ENCODE results near the gene GYPC.

Gene GYPC

DNA sequence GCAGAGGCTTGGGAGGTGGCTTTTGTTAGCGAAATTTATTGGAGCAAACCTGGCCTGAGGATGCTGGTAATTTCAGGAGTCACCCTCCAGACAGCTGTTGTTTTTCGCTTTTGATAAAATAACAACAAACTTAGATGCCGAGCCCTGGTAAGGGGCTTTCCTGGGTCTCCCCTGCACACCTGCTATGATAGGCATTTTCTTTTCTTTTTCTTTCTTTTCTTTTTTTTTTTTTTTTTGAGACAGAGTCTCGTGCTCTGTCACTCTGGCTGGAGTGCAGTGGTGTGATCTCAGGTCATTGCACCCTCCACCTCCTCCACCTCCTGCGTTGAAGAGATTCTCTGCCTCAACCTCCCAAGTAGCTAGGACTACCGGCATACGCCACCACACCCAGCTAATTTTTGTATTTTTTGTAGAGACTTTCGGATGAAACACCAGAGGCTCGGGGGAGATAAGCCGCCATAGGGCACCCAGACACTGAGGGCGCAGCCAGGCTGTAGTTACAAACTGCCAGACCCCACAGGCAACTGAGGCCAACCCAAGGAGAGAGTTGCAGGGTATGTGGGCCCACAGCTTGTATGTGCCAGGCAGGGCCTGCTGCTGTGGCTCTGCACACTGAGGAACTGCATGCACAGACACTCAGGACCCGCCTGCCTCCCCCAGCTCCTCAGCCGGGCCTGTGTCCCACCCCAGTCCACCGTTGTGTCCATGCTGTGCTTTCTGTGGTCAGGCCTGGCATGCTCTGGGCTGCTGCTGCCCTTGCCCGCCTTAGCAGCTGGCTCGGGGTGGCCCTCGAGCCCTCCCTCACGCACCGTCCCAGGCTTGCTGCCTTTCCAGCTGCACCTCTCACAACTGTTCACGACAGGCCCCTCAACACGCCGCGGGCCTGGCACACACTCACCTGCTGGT lies 3.9 kb downstream of the GYPC start:
- H3K4me3 ChIP-seq (replicated peaks in 1 of 2; ENCODE audit: low read depth in 2 of 2, low read length in 2 of 2), result no peak overlapping the region
- DNase-seq (ENCODE audit: low read depth in 2 of 2), result no peak
- TF ChIP-seq, protein P1, sequence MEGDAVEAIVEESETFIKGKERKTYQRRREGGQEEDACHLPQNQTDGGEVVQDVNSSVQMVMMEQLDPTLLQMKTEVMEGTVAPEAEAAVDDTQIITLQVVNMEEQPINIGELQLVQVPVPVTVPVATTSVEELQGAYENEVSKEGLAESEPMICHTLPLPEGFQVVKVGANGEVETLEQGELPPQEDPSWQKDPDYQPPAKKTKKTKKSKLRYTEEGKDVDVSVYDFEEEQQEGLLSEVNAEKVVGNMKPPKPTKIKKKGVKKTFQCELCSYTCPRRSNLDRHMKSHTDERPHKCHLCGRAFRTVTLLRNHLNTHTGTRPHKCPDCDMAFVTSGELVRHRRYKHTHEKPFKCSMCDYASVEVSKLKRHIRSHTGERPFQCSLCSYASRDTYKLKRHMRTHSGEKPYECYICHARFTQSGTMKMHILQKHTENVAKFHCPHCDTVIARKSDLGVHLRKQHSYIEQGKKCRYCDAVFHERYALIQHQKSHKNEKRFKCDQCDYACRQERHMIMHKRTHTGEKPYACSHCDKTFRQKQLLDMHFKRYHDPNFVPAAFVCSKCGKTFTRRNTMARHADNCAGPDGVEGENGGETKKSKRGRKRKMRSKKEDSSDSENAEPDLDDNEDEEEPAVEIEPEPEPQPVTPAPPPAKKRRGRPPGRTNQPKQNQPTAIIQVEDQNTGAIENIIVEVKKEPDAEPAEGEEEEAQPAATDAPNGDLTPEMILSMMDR (IDR thresholded peaks at IDR 0.05; ENCODE audit: low read depth, low read length), result no peak

DNA sequence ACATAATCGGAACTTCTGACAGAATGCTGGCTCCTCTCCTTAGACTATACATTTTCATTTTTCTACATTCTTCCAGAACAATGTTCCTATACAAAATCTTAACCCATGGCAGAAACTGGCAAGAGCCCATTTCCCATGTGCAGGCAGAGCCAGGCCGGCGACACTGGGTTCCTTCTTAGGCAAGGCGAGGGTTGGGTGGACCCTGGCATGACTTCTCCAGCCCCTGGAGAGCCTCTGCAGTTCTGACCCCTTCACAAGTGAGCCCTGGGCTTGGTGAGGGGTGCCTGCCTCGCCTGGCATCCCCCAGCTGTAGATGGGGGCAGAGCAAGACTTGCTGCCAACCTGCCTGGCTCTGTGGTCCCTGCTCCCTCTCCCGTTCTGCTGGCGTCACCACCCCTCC lies 5.0 kb downstream of the GYPC start:
- H3K4me3 ChIP-seq (replicated peaks in 1 of 2; ENCODE audit: low read depth in 2 of 2, low read length in 2 of 2), result no peak overlapping the region
- no peak for DNase-seq (ENCODE audit: low read depth in 2 of 2)
- TF ChIP-seq, protein P1 (IDR thresholded peaks at IDR 0.05; ENCODE audit: low read depth, low read length), result no peak

DNA sequence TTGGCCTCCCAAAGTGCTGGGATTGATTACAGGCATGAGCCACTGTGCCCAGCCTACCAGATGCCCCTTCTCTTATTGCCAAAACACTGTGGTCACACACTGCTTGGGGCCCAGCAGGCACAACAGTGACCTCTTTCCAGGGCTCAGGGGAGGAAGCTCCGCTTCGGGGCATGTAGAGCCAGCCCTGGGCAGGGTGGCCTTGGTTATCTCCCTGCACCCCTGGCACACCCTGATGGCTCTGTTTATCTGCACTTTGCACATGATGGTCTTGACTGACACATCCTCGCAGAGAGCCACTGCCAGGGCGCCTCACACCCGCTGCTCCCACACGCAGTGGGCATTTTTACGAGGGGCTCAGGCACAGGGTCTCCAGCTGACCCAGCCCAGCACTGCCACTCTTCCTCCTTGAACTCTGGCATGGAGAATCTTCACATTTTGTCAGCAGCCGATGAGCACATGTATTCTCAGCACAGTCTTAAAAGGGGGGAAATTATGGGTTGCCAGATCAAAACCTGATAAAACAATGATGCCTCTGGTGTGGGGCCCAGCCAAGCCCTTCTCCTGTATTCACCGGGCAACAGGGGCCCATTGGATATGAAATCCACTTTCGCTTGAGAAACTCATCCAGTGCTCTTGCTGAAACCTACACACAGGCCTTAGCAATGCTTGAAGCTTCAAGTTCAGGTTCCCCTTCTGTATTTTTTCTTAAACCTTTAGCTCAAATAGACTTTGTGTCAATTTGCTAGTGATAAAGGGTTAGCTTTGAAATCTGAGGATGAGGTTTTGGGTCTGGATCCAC lies 5.9 kb downstream of the GYPC start:
- no peak for DNase-seq (ENCODE audit: low read depth in 2 of 2)
- TF ChIP-seq, protein P1 (IDR thresholded peaks at IDR 0.05; ENCODE audit: low read depth, low read length), result no peak
- no peak overlapping the region for H3K4me3 ChIP-seq (replicated peaks in 1 of 2; ENCODE audit: low read depth in 2 of 2, low read length in 2 of 2)

DNA sequence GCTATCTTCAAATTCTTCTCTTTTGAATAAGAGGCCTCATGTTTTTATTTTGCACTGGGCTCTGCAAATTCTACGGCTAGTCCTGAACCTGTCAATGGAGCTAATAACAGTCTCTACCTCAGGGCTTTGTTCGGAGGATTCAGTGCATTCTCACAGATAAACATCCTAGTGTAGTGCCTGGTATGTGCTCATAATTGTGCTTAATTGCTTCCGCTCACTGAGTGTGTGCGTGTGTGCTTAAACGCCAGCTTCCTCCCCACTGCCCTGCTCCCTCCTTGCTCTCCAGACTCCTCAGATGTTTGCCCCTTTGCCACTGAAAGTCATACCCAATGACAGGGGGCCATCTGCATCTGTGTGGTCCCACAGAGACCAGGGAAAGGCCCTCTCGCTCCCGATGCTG lies 6.7 kb downstream of the GYPC start:
- TF ChIP-seq, protein P1 (IDR thresholded peaks at IDR 0.05; ENCODE audit: low read depth, low read length), result no peak
- no peak overlapping the region for H3K4me3 ChIP-seq (replicated peaks in 1 of 2; ENCODE audit: low read depth in 2 of 2, low read length in 2 of 2)
- no peak for DNase-seq (ENCODE audit: low read depth in 2 of 2)

DNA sequence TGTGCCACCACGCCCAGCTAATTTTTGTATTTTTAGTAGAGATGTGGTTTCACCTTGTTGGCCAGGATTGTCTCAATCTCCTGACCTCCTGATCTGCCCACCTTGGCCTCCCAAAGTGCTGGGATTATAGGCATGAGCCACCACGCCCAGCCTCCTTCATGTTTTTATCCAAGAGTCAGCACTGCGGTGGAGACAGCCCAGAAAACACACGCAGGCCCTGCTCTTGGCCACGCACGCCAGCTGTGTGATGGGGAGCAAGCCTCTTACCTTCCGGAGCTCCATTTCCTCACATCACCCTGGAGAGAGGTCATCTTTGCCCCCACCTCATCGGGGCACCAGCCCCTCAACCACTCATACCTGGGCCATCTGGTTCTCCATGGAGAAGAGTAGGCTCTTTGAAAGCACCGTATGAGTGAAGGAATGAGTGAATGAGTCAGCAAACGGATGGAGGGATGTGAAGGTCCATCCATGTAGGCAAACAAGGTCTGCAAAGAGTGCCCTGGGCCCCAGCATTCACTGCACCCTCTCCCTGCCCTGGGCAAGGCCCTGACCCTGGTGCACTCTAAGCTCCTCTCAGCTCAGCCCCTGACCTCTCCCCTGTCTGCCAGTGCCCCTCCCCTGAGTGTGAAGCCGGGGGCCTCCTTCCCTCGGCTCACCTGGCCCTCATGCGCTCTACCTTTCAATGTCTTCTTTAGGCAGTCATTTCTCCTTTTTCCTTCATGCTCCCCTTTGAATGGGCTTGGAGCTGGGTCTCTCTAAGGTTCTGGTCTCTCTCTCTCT lies 7.4 kb downstream of the GYPC start:
- TF ChIP-seq, protein P1 (IDR thresholded peaks at IDR 0.05; ENCODE audit: low read depth, low read length), result no peak
- H3K4me3 ChIP-seq (replicated peaks in 1 of 2; ENCODE audit: low read depth in 2 of 2, low read length in 2 of 2), result no peak overlapping the region
- DNase-seq (ENCODE audit: low read depth in 2 of 2), result no peak

DNA sequence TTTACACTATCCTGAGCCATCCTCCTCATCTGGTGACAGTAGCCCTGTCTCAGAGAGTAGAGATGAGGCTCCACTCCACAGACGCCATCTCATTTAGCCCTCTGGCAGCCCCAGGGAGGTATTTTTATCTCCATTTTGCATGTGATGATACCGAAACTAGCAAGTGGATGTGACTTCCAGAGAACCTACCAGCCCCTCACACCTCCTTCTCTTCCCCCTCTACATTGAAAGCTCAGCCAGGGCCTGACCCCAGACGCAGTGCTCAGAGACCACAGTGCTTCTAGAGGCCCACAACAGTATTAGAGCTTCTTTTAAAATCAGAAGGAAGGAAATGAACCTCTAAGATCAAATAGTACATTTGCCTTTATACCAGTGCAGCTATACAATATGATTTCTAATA lies 8.3 kb downstream of the GYPC start:
- TF ChIP-seq, protein P1 (IDR thresholded peaks at IDR 0.05; ENCODE audit: low read depth, low read length), result no peak
- no peak overlapping the region for H3K4me3 ChIP-seq (replicated peaks in 1 of 2; ENCODE audit: low read depth in 2 of 2, low read length in 2 of 2)
- DNase-seq (ENCODE audit: low read depth in 2 of 2), result no peak
